Hepatocyte (in vitro differentiated cells): ENCODE results near the gene MCM6. TPM values are rescaled to one million over a fixed set of nuclear protein-coding genes. Genes with fewer than 3 reads are reported as not detected.

Experiments used
- DNase-seq: peaks from one replicate; pipeline ENCODE4 v3.0.0-alpha.2; 2016; ENCODE audit warnings: low spot score
- H2AFZ ChIP-seq: fragments of 200-600 bp; sonication (generic); 2 replicates; pipeline ENCODE4 v1.6.0; 2016; ENCODE audit warnings: antibody characterized with exemption, mild to moderate bottlenecking
- H3K27ac ChIP-seq: fragments of 200-600 bp; sonication (generic); 2 replicates; pipeline ENCODE4 v1.5.1; 2016; ENCODE audit warnings: mild to moderate bottlenecking
- H3K27me3 ChIP-seq: fragments of 200-600 bp; sonication (generic); 2 replicates; pipeline ENCODE4 v1.6.1; 2016
- H3K36me3 ChIP-seq: fragments of 200-600 bp; sonication (generic); replicated peaks from 2 replicates; pipeline ENCODE4 v1.5.1; 2016; ENCODE audit warnings: low read depth; ENCODE audit not compliant: insufficient read depth
- H3K4me1 ChIP-seq: fragments of 200-600 bp; sonication (generic); 2 replicates; pipeline ENCODE4 v1.5.1; 2016; ENCODE audit warnings: mild to moderate bottlenecking, moderate library complexity; ENCODE audit not compliant: insufficient read depth
- H3K4me2 ChIP-seq: fragments of 200-600 bp; sonication (generic); 2 replicates; pipeline ENCODE4 v1.6.0; 2016
- H3K4me3 ChIP-seq: fragments of 200-600 bp; sonication (generic); 2 replicates; pipeline ENCODE4 v1.5.1; 2016; ENCODE audit warnings: mild to moderate bottlenecking
- H3K79me2 ChIP-seq: fragments of 200-600 bp; sonication (generic); 2 replicates; pipeline ENCODE4 v1.6.0; 2017; ENCODE audit warnings: mild to moderate bottlenecking
- H3K9me2 ChIP-seq: fragments of 200-600 bp; sonication (generic); replicated peaks from 2 replicates; pipeline ENCODE4 v1.6.0; 2017; ENCODE audit warnings: mild to moderate bottlenecking; ENCODE audit not compliant: insufficient read depth
- H3K9me3 ChIP-seq: fragments of 200-600 bp; sonication (generic); 2 replicates; pipeline ENCODE4 v1.5.1; 2016; ENCODE audit warnings: low read depth, mild to moderate bottlenecking
- H4K20me1 ChIP-seq: fragments of 200-600 bp; sonication (generic); 2 replicates; pipeline ENCODE4 v1.6.0; 2016; ENCODE audit warnings: mild to moderate bottlenecking; ENCODE audit not compliant: insufficient read depth, poor library complexity, severe bottlenecking
- EZH2 ChIP-seq: fragments of 200-600 bp; sonication (generic); IDR thresholded peaks from 2 replicates; pipeline ENCODE4 v1.6.1; 2016; ENCODE audit warnings: antibody characterized with exemption, mild to moderate bottlenecking, borderline replicate concordance
- EZH2phosphoT487 ChIP-seq: fragments of 200-600 bp; sonication (generic); IDR thresholded peaks from one replicate; pipeline ENCODE4 v1.6.1; 2018; ENCODE audit warnings: antibody characterized with exemption, mild to moderate bottlenecking, low read depth, moderate library complexity; ENCODE audit not compliant: unreplicated experiment, severe bottlenecking
- WGBS: methylation state at CpG from one replicate; pipeline ENCODE4 v1.1.6; 2016; ENCODE audit warnings: low lambda C conversion rate; ENCODE audit errors: missing lambda C conversion rate; 5-methylcytosine and 5-hydroxymethylcytosine counted together
- polyA plus RNA-seq: library from polyadenylated mRNA; unstranded; fragments of >200 nt; fragmentation: Nextera tagmentation; extraction: Ambion mirVana; gene quantifications from 2 replicates; pipeline ENCODE4 v1.2.1, GENCODE V29; 2016
- total RNA-seq: library from RNA; depleted of rRNA; stranded (reverse); fragments of >200 nt; gene quantifications from 2 replicates; pipeline ENCODE4 v1.2.3, GENCODE V29; 2014
- TF ChIP-seq, protein P1 (sequence below): fragments of 200-600 bp; sonication (generic); IDR thresholded peaks from 2 replicates; pipeline ENCODE4 v1.5.1; 2016; ENCODE audit warnings: antibody characterized with exemption, mild to moderate bottlenecking; ENCODE audit not compliant: poor library complexity

MCM6 gene
- total and polyA plus RNA-seq, 2 experiments from 2014 or later, result 8.3 to 17.9 TPM

DNA sequence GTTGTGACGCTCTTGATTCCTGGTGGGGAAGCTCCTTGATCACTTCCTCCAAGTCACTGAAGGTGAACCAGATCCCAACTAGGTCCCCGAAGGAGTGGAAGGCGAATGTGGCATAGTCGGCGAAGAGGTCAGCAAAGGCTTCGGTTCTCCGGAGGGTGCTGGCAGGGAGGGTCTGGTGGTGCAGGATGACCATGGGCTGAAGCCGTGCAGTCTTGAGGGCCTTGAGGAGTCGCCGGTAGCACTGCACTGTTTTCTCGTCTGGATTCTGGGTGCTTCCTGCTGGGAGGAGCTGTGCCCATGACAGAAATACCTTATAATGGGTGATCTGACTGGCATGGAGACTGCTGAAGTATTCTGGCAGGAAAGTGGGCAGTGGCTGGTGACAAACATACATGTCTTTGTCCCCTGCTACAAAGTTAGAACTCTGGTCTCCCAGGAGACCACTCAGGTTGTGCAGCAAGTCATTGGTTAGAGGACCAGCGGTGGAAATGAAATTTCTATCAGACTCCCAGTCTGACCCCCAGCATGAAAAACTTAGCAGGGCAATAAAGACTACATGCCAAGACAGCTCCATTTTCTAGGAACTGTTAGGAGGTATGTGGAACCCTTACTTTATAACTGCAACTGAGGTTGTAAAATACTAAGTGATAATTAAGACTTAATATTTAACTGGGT, 39.5 kb downstream of the MCM6 start, which contains the start of gene LCT:
Gene LCT, minus strand, starts transcription at position 589 of the 675 bp plus-strand sequence. Its CDS starts 15 bp downstream, at position 574.
- no peak within 1 kb of the TSS for H3K4me2 ChIP-seq
- no peaks in the 10 kb centered on the region for H3K9me2 ChIP-seq
- peaks cover 17% of the 10 kb centered on the region for H3K4me1 ChIP-seq
- H3K4me3 ChIP-seq, result no peak within 1 kb of the TSS
- WGBS, result 95% methylated on average over 12 of the region's 12 CpGs
- no peak within 1 kb of the TSS for H3K27ac ChIP-seq
- H3K27me3 ChIP-seq, result no peaks in the 10 kb centered on the region
- no peak within 1 kb of the TSS for H2AFZ ChIP-seq
- DNase-seq, result no peak
- TF ChIP-seq, protein P1, sequence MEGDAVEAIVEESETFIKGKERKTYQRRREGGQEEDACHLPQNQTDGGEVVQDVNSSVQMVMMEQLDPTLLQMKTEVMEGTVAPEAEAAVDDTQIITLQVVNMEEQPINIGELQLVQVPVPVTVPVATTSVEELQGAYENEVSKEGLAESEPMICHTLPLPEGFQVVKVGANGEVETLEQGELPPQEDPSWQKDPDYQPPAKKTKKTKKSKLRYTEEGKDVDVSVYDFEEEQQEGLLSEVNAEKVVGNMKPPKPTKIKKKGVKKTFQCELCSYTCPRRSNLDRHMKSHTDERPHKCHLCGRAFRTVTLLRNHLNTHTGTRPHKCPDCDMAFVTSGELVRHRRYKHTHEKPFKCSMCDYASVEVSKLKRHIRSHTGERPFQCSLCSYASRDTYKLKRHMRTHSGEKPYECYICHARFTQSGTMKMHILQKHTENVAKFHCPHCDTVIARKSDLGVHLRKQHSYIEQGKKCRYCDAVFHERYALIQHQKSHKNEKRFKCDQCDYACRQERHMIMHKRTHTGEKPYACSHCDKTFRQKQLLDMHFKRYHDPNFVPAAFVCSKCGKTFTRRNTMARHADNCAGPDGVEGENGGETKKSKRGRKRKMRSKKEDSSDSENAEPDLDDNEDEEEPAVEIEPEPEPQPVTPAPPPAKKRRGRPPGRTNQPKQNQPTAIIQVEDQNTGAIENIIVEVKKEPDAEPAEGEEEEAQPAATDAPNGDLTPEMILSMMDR, result no peak
- no peak for TF ChIP-seq EZH2phosphoT487
- no peak for TF ChIP-seq EZH2
- H3K79me2 ChIP-seq, result no peaks in the 10 kb centered on the region
- H3K36me3 ChIP-seq, result no peaks in the 10 kb centered on the region
- no peaks in the 10 kb centered on the region for H4K20me1 ChIP-seq
- H3K9me3 ChIP-seq, result no peaks in the 10 kb centered on the region

DNA sequence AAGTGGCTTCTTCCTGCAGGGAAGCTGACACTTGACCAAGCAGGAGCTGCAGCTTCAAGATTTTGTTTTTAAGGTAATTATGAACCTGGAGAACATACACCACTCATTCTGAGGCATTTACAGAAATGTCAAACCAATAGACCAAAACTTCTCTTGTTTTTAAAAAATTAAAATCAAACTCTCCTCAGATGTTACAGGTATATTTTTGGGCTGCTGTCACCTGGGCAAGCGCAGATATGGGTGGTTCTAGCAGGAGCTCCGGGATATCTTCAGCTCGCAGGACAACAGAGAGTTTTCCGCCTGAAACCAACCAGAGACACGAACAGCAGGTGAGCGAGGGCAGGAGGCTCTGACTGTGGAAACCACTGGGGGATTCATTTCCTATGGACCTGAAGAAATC, 43.4 kb downstream of the MCM6 start:
- no peaks in the 10 kb centered on the region for H3K27me3 ChIP-seq
- 92% methylated on average over 6 of the region's 6 CpGs for WGBS
- H4K20me1 ChIP-seq, result no peaks in the 10 kb centered on the region
- TF ChIP-seq EZH2phosphoT487, result no peak
- TF ChIP-seq EZH2, result no peak
- TF ChIP-seq, protein P1, result no peak
- H2AFZ ChIP-seq, result no peak overlapping the region
- no peaks in the 10 kb centered on the region for H3K79me2 ChIP-seq
- H3K4me2 ChIP-seq, result no peak overlapping the region
- no peak overlapping the region for H3K4me3 ChIP-seq
- no peak for DNase-seq
- no peaks in the 10 kb centered on the region for H3K9me2 ChIP-seq
- H3K9me3 ChIP-seq, result no peaks in the 10 kb centered on the region
- peaks cover 5% of the 10 kb centered on the region for H3K4me1 ChIP-seq
- H3K27ac ChIP-seq, result no peak overlapping the region
- no peaks in the 10 kb centered on the region for H3K36me3 ChIP-seq

DNA sequence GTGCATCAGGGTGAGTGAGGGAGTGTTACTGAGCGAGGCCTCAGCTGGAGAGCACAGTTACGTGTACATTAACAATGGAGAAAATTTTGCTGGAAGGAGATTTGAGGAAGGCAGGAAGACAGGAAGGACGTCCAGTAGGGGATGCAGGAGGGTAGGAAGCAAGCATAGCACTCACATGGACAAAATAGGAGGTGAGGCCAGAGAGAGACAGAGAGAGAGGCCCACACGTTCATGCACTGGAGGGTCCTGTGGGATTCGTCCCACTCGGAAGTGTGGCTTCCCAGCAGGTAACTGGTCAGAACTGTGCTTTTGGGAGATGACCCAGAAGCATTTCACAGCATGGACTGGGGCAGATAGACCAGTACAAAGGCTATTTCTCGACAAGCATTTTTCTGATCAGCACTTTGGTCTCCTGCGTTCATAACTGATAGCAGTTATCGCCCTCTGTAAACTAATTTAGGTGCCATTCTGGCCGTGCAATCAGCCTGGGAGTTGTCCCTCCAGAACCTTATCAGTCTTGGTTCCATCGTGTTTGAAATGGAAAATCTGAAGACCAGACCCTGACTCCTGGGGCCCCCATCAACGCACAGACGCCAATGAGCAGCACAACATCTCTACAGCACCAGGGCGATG, 44.9 kb downstream of the MCM6 start:
- 66% methylated on average over 14 of the region's 14 CpGs for WGBS
- H2AFZ ChIP-seq, result no peak overlapping the region
- peaks cover 5% of the 10 kb centered on the region for H3K4me1 ChIP-seq
- no peaks in the 10 kb centered on the region for H3K36me3 ChIP-seq
- H3K4me2 ChIP-seq, result no peak overlapping the region
- peak; percentile 27 for DNase-seq
- no peak overlapping the region for H3K4me3 ChIP-seq
- no peaks in the 10 kb centered on the region for H3K9me2 ChIP-seq
- no peaks in the 10 kb centered on the region for H3K79me2 ChIP-seq
- H3K27ac ChIP-seq, result peak overlapping the region; percentile 73
- no peaks in the 10 kb centered on the region for H4K20me1 ChIP-seq
- H3K9me3 ChIP-seq, result no peaks in the 10 kb centered on the region
- H3K27me3 ChIP-seq, result no peaks in the 10 kb centered on the region
- TF ChIP-seq EZH2phosphoT487 (no peak), EZH2 (no peak)
- TF ChIP-seq, protein P1, result no peak
